HEK293 (cell line): ENCODE measurements around the gene TGDS.

Experiments used
- CTCF ChIA-PET: fragments of 350-600 bp; formaldehyde crosslinking; extraction: SDS; loops from one replicate; lab custom pipeline; 2021; ENCODE audit warnings: antibody characterized with exemption; lab: Yijun Ruan, JAX
- POLR2A ChIA-PET: fragments of 300-600 bp; formaldehyde crosslinking; extraction: SDS; loops from one replicate; lab custom pipeline; 2020; ENCODE audit warnings: antibody characterized with exemption, inconsistent platforms; lab: Yijun Ruan, JAX
- H3K27ac ChIP-seq: fragments of 200-500 bp; sonication (Bioruptor generic); 2 replicates; pipeline ENCODE4 v1.5.1; 2014; ENCODE audit warnings: low read depth, low read length, control low read depth, inconsistent platforms; ENCODE audit errors: extremely low read depth
- H3K36me3 ChIP-seq, 2 experiments: fragments of 200-500 bp in 1 of 2; sonication (Bioruptor generic) in 1 of 2; 1 replicate in 1 of 2; 2 replicates in 1 of 2; pipeline ENCODE4 v1.5.1; 2014 to 2017; ENCODE audit warnings: inconsistent platforms in 2 of 2, low read length in 2 of 2; ENCODE audit not compliant: control insufficient read depth in 2 of 2, insufficient read depth in 1 of 2
- H3K4me1 ChIP-seq: fragments of 200-500 bp; sonication (Bioruptor generic); 2 replicates; pipeline ENCODE4 v1.5.1; 2014; ENCODE audit warnings: mild to moderate bottlenecking, low read length, inconsistent platforms; ENCODE audit not compliant: control insufficient read depth, insufficient read depth
- H3K4me3 ChIP-seq: 2 replicates; pipeline ENCODE4 v1.5.1; 2011; ENCODE audit warnings: low read depth, mild to moderate bottlenecking, control low read depth, low read length, moderate library complexity
- H3K9me3 ChIP-seq: fragments of 200-500 bp; sonication (Bioruptor generic); 2 replicates; pipeline ENCODE4 v1.5.1; 2014; ENCODE audit warnings: low read depth, low read length, inconsistent platforms; ENCODE audit not compliant: control insufficient read depth, insufficient read depth
- ATF2 ChIP-seq: fragments of 450-650 bp; formaldehyde crosslinking; IDR thresholded peaks from 2 replicates; pipeline ENCODE4 v1.5.1; 2016; ENCODE audit warnings: missing biosample characterization, missing genetic modification characterization, low read depth
- ELK4 ChIP-seq: IDR thresholded peaks from 2 replicates; pipeline ENCODE4 v1.6.1; 2011; ENCODE audit warnings: mild to moderate bottlenecking, low read depth, low read length, borderline replicate concordance
- MEIS1 ChIP-seq: sonication (generic); formaldehyde crosslinking; IDR thresholded peaks from 2 replicates; pipeline ENCODE4 v1.8.1; 2022; ENCODE audit warnings: missing genetic modification reagents, mild to moderate bottlenecking, borderline replicate concordance
- ZBTB10 ChIP-seq: fragments of 450-650 bp; formaldehyde crosslinking; IDR thresholded peaks from 2 replicates; pipeline ENCODE4 v1.5.1; 2016; ENCODE audit warnings: missing biosample characterization, missing genetic modification characterization
- ZFP69B ChIP-seq: fragments of 450-650 bp; formaldehyde crosslinking; IDR thresholded peaks from 2 replicates; pipeline ENCODE4 v1.5.1; 2016; ENCODE audit warnings: missing biosample characterization, missing genetic modification characterization
- ZNF138 ChIP-seq: fragments of 450-650 bp; formaldehyde crosslinking; IDR thresholded peaks from 2 replicates; pipeline ENCODE4 v1.5.1; 2016; ENCODE audit warnings: missing biosample characterization, missing genetic modification characterization, borderline replicate concordance
- ZNF24 ChIP-seq: fragments of 450-650 bp; formaldehyde crosslinking; IDR thresholded peaks from 2 replicates; pipeline ENCODE4 v1.5.1; 2016; ENCODE audit warnings: missing biosample characterization, missing genetic modification characterization
- ZNF26 ChIP-seq: fragments of 450-650 bp; formaldehyde crosslinking; IDR thresholded peaks from 2 replicates; pipeline ENCODE4 v1.5.1; 2016; ENCODE audit warnings: missing biosample characterization, missing genetic modification characterization
- ZNF266 ChIP-seq: fragments of 450-650 bp; formaldehyde crosslinking; IDR thresholded peaks from 2 replicates; pipeline ENCODE4 v1.5.1; 2016; ENCODE audit warnings: missing biosample characterization, missing genetic modification characterization, low read depth
- ZNF280D ChIP-seq: fragments of 450-650 bp; formaldehyde crosslinking; IDR thresholded peaks from 2 replicates; pipeline ENCODE4 v1.5.1; 2016; ENCODE audit warnings: missing biosample characterization, missing genetic modification characterization
- ZNF426 ChIP-seq: fragments of 450-650 bp; formaldehyde crosslinking; IDR thresholded peaks from 2 replicates; pipeline ENCODE4 v1.5.1; 2017; ENCODE audit warnings: missing biosample characterization, missing genetic modification characterization, mild to moderate bottlenecking, inconsistent platforms, moderate library complexity
- ZNF549 ChIP-seq: fragments of 450-650 bp; IDR thresholded peaks from 2 replicates; pipeline ENCODE4 v1.5.1; 2018; ENCODE audit warnings: missing biosample characterization, missing genetic modification characterization, mild to moderate bottlenecking, inconsistent platforms, moderate library complexity
- ZNF596 ChIP-seq: fragments of 450-650 bp; IDR thresholded peaks from 2 replicates; pipeline ENCODE4 v1.5.0; 2018; ENCODE audit warnings: missing biosample characterization, mild to moderate bottlenecking, missing genetic modification characterization, moderate library complexity
- ZNF677 ChIP-seq: fragments of 450-650 bp; IDR thresholded peaks from 2 replicates; pipeline ENCODE4 v1.5.0; 2018; ENCODE audit warnings: missing biosample characterization, mild to moderate bottlenecking, missing genetic modification characterization, moderate library complexity

Gene TGDS

GRCh38 chr13:94612050-94612449 is 16.1 kb upstream of the TGDS start (continued):
- TF ChIP-seq MEIS1 (CRISPR knock-in tag) (no peak), ZNF596 (tag by site-specific recombination) (no peak), ZNF677 (tag by site-specific recombination) (no peak)

- TF ChIP-seq ZNF549 (tag by site-specific recombination) = no peak
- TF ChIP-seq ZNF26 (tag by site-specific recombination) = peak; percentile 66; the same call in 1 of the 2 replicates
- TF ChIP-seq, all 188 proteins: peak for 1
- CTCF ChIA-PET = no interaction called here
- peaks cover 0 to 83% of the 10 kb centered on the region in 2 experiments; a peak in 1 of 3 replicates for H3K36me3 ChIP-seq
Observed at GRCh38 chr13:94610475-94610874, 14.5 kb upstream of the TGDS start.

GRCh38 chr13:94609196-94609595 is 13.2 kb upstream of the TGDS start:
- no peak overlapping the region for H3K4me3 ChIP-seq
- no peaks in the 10 kb centered on the region for H3K9me3 ChIP-seq
- TF ChIP-seq ZBTB10 (tag by site-specific recombination) = no peak
- ChIA-PET CTCF (interaction anchor here (0.6 to 1.5 kb wide), 4 partner anchors 8 to 581 kb away, joined by 3 to 8 read pairs (median 4); no protein-coding TSS in a partner anchor), POLR2A (no interaction called here)
- H3K4me1 ChIP-seq = no peaks in the 10 kb centered on the region
- no peak overlapping the region for H3K27ac ChIP-seq
- peaks cover 0 to 77% of the 10 kb centered on the region in 2 experiments; a peak in 1 of 3 replicates for H3K36me3 ChIP-seq

More at GRCh38 chr13:94610475-94610874, 14.5 kb upstream of the TGDS start:
- no peaks in the 10 kb centered on the region for H3K4me1 ChIP-seq
- POLR2A ChIA-PET = no interaction called here
- no peaks in the 10 kb centered on the region for H3K9me3 ChIP-seq
- H3K27ac ChIP-seq = no peak overlapping the region
- H3K4me3 ChIP-seq = no peak overlapping the region

- no peak overlapping the region for H3K4me3 ChIP-seq
- CTCF ChIA-PET = interaction anchor here (0.6 to 1.5 kb wide), 4 partner anchors 9 to 581 kb away, joined by 3 to 8 read pairs (median 4); no protein-coding TSS in a partner anchor
- TF ChIP-seq ATF2 (tag by site-specific recombination) = no peak
- no peak for TF ChIP-seq ZNF24 (tag by site-specific recombination)
- no peak for TF ChIP-seq ZNF280D
- no peak for TF ChIP-seq ZFP69B
- no peak for TF ChIP-seq ZNF138
- TF ChIP-seq ZNF426 (tag by site-specific recombination) = no peak
- no peak for TF ChIP-seq ELK4
- no peak for TF ChIP-seq ZNF266 (tag by site-specific recombination)
- TF ChIP-seq, all 188 proteins: peak for 0
- POLR2A ChIA-PET = no interaction called here
- no peaks in the 10 kb centered on the region for H3K9me3 ChIP-seq
- no peak overlapping the region for H3K27ac ChIP-seq
- H3K36me3 ChIP-seq = peaks cover 0 to 74% of the 10 kb centered on the region in 2 experiments; a peak in 1 of 3 replicates
- no peaks in the 10 kb centered on the region for H3K4me1 ChIP-seq
Observed at GRCh38 chr13:94608586-94608985, 12.6 kb upstream of the TGDS start.
